ENCODE data around the gene PPCDC. TPM values are rescaled to one million over a fixed set of nuclear protein-coding genes. Genes with fewer than 3 reads are reported as not detected.

Gene PPCDC
- polyA plus RNA-seq, 3 donors, result 14.2 to 33.7 (median 18.7) TPM

DNA sequence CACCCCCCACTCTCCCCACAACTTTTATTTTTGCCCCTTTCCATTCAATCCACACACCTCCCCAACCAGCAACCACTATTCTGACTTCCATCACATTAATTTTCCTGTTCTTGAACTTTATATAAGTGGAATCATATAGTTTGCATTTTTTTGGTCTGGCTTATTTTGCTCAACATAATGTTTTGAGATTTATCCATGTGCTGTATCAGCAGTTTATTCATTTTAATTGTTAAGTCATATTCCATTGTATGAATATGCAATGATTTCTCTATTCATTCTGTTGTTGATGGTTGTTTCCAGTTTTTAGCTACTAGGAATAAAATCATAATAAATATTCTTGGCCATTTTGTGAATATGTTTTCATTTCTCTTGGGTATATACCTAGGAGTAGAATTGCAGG, 33.9 kb upstream of the PPCDC start:
- H3K27ac Mint-ChIP-seq, result no peak overlapping the region
- peaks cover 3% of the 10 kb centered on the region for H3K4me1 Mint-ChIP-seq
- no peak for DNase-seq
- no peaks in the 10 kb centered on the region for H3K36me3 Mint-ChIP-seq
- H3K27me3 ChIP-seq (ENCODE audit: control insufficient read depth in 2 of 2, insufficient read depth in 2 of 2, low read length in 2 of 2), result peaks cover 0 to 6% of the 10 kb centered on the region in 2 donors
- intact Hi-C loops (cut with micrococcal nuclease), result no loop called here
- no peaks in the 10 kb centered on the region for H4K20me1 ChIP-seq (ENCODE audit: insufficient read depth, low read length)
- H3K27me3 Mint-ChIP-seq (ENCODE audit: low read depth in 3 of 3), result peaks cover 11 to 25% (median 20%) of the 10 kb centered on the region in 3 donors
- no peaks in the 10 kb centered on the region for H3K4me1 ChIP-seq (ENCODE audit: control insufficient read depth in 1 of 2, insufficient read depth in 2 of 2, low read length in 2 of 2)
- H3K4me2 ChIP-seq (replicated peaks; ENCODE audit: extremely low read depth, low read length, poor library complexity, severe bottlenecking), result no peak overlapping the region
- no peaks in the 10 kb centered on the region for H3K9me3 ChIP-seq (replicated peaks in 1 of 2; ENCODE audit: control insufficient read depth in 1 of 2, insufficient read depth in 1 of 2, low read length in 2 of 2)
- TF ChIP-seq CTCF (IDR thresholded peaks at IDR 0.05), result no peak
- no peaks in the 10 kb centered on the region for H3K36me3 ChIP-seq (replicated peaks in 1 of 2; ENCODE audit: control insufficient read depth in 1 of 2, insufficient read depth in 2 of 2, low read length in 2 of 2)
- H3K4me3 ChIP-seq (replicated peaks in 1 of 3; ENCODE audit: low read depth in 2 of 3, low read length in 3 of 3), result no peak overlapping the region
- H3K27ac ChIP-seq (ENCODE audit: low read depth in 1 of 2, low read length in 2 of 2), result no peak overlapping the region
- H3K9ac ChIP-seq (ENCODE audit: insufficient read depth, low read length, poor library complexity, severe bottlenecking), result no peak overlapping the region
- H3K9me3 Mint-ChIP-seq, result peaks cover 0 to 1% (median 0%) of the 10 kb centered on the region in 7 donors
- H2AFZ ChIP-seq (ENCODE audit: insufficient read depth, low read depth, low read length, poor library complexity, severe bottlenecking), result no peak overlapping the region
- no peaks in the 10 kb centered on the region for H3K79me2 ChIP-seq (ENCODE audit: insufficient read depth, low read length)
- H3K4me3 Mint-ChIP-seq, result no peak overlapping the region

GRCh38 chr15:74992619-74993018, 30.8 kb upstream of the PPCDC start:
- no peak overlapping the region for H3K4me3 Mint-ChIP-seq
- intact Hi-C loops (cut with micrococcal nuclease), result no loop called here

More at GRCh38 chr15:74992619-74993018, 30.8 kb upstream of the PPCDC start:
- Mint-ChIP-seq H3K27me3 (ENCODE audit: low read depth in 3 of 3) (peaks cover 26 to 43% (median 34%) of the 10 kb centered on the region in 3 donors), H3K27ac (no peak overlapping the region), H3K4me1 (peaks cover 18% of the 10 kb centered on the region), H3K36me3 (peaks cover 0 to 3% of the 10 kb centered on the region in 2 donors), H3K9me3 (peaks cover 0 to 9% (median 5%) of the 10 kb centered on the region in 7 donors)
- Histone ChIP-seq H3K27me3 (ENCODE audit: control insufficient read depth in 2 of 2, insufficient read depth in 2 of 2, low read length in 2 of 2) (peaks cover 13 to 25% of the 10 kb centered on the region in 2 donors), H3K4me1 (ENCODE audit: control insufficient read depth in 1 of 2, insufficient read depth in 2 of 2, low read length in 2 of 2) (peaks cover 10 to 11% of the 10 kb centered on the region in 2 donors), H2AFZ (ENCODE audit: insufficient read depth, low read depth, low read length, poor library complexity, severe bottlenecking) (no peak overlapping the region), H3K27ac (ENCODE audit: low read depth in 1 of 2, low read length in 2 of 2) (no peak overlapping the region), H3K79me2 (ENCODE audit: insufficient read depth, low read length) (no peaks in the 10 kb centered on the region), H3K36me3 (replicated peaks in 1 of 2; ENCODE audit: control insufficient read depth in 1 of 2, insufficient read depth in 2 of 2, low read length in 2 of 2) (no peaks in the 10 kb centered on the region), H4K20me1 (ENCODE audit: insufficient read depth, low read length) (no peaks in the 10 kb centered on the region), H3K4me2 (replicated peaks; ENCODE audit: extremely low read depth, low read length, poor library complexity, severe bottlenecking) (no peak overlapping the region), H3K9me3 (replicated peaks in 1 of 2; ENCODE audit: control insufficient read depth in 1 of 2, insufficient read depth in 1 of 2, low read length in 2 of 2) (no peaks in the 10 kb centered on the region), H3K4me3 (replicated peaks in 1 of 3; ENCODE audit: low read depth in 2 of 3, low read length in 3 of 3) (no peak overlapping the region), H3K9ac (ENCODE audit: insufficient read depth, low read length, poor library complexity, severe bottlenecking) (no peak overlapping the region)
- no peak for DNase-seq
- TF ChIP-seq CTCF (IDR thresholded peaks at IDR 0.05), result no peak
- WGBS (ENCODE audit: insufficient coverage), result 40% methylated on average over 1 of the region's 1 CpG

All from CD14-positive monocyte (primary cell).